ENCODE results near the gene NFYC. TPM values are rescaled to one million over a fixed set of nuclear protein-coding genes. Genes with fewer than 3 reads are reported as not detected.

Gene NFYC
- total and polyA plus RNA-seq, 11 donors = 45.2 to 82.8 (median 66.1) TPM

DNA sequence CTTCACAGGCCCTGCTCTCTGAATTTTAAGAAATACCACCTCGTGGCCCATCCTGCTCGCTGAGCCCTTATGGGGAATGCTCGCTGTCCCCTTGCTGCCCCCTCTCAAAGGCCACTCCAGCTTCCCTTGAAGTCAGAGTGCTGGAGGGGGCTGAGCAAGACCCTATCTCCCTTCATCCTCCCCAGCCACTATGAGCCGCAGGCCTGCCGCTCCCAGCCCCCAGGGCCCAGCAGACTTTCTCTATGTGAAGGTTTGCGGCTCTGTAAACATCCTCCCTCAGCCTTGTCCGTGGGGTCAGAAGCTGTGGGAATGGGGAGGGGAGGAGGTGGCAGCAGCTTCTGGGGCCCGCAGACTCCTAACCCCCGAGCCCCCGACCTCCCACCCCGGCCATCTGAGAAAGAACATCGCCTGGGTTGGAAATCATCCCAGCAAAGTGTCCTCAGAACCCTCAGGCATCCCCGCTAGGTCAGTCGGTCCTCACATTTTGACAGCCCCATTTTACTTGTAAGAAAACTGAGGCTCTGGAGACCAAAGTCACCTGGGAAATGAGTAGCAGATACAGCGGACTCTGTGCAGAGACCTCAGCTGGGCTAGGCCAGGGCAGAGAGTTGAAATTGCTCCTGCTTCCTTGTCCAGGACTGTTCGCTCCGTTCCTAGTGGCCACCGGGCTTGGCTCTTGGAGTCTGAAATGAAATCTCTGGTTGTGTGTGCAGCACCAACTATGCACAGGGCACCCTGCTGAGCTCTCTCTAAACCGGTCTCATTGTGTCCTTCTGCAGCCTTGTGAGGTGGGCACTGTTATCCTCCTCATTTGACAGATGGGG, 96.4 kb downstream of the NFYC start:
- Histone ChIP-seq H3K36me3 (no peaks in the 10 kb centered on the region), H3K4me3 (no peak overlapping the region), H3K27ac (peak overlapping the region in 1 of 12 donors; percentile 66), H3K4me1 (peaks cover 0 to 32% (median 6%) of the 10 kb centered on the region in 12 donors), H3K27me3 (peaks cover 0 to 15% (median 0%) of the 10 kb centered on the region in 9 donors), H3K9me3 (no peaks in the 10 kb centered on the region)
- intact Hi-C loops (cut with DNase I) = loop anchor here in 1 of 10 donors (5.0 kb wide), 1 partner anchor 59 kb away; no protein-coding TSS in a partner anchor
- 81 to 86% (median 84%) methylated on average over 19 of the region's 19 CpGs for WGBS, 4 donors
- no peak for DNase-seq
- ATAC-seq = no peak
- TF ChIP-seq, protein P1, sequence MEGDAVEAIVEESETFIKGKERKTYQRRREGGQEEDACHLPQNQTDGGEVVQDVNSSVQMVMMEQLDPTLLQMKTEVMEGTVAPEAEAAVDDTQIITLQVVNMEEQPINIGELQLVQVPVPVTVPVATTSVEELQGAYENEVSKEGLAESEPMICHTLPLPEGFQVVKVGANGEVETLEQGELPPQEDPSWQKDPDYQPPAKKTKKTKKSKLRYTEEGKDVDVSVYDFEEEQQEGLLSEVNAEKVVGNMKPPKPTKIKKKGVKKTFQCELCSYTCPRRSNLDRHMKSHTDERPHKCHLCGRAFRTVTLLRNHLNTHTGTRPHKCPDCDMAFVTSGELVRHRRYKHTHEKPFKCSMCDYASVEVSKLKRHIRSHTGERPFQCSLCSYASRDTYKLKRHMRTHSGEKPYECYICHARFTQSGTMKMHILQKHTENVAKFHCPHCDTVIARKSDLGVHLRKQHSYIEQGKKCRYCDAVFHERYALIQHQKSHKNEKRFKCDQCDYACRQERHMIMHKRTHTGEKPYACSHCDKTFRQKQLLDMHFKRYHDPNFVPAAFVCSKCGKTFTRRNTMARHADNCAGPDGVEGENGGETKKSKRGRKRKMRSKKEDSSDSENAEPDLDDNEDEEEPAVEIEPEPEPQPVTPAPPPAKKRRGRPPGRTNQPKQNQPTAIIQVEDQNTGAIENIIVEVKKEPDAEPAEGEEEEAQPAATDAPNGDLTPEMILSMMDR (IDR thresholded peaks at IDR 0.05) = no peak
- no peak for TF ChIP-seq POLR2A (IDR thresholded peaks at IDR 0.05)

DNA sequence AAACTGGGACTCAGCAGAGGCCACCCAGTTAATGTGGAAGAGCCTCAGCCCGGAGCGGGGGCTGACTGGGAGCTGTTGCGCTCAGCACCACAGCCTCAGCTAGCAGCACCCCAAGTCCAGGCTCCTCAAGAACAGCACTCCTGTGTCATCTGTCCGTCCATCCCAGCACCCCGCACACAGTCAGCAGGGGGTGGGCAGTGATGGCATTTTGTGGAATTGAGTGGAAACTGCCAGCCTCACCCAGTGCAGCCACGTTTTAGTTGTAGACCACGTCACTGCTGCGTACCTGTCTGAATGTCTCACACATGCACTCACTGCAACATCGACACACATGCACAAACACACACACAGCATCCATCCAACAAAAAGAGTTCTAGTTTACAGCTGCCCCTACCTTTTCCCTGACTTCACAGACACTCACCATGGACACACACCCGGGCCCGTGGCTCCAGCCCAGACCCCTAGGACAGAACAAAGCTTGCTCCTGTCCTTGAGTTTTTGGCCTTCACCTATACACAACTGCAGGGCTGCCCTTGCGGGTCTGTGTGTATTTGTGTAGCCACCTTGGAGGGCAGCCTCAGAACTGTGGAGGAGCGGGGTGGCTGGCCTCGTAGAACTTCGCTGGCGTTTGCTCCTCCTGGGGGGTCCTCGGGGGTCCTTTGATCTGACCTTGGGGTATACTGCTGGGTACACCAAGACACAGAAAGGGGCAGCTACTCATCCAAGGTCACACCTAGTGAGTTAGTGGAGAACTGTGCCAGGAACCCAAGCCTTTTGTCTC, 97.2 kb downstream of the NFYC start:
- H3K9me3 ChIP-seq = no peaks in the 10 kb centered on the region
- H3K27ac ChIP-seq = peak overlapping the region in 1 of 12 donors; percentile 66
- H3K4me3 ChIP-seq = no peak overlapping the region
- intact Hi-C loops (cut with DNase I) = loop anchor here in 1 of 10 donors (5.0 kb wide), 1 partner anchor 59 kb away; no protein-coding TSS in a partner anchor
- H3K36me3 ChIP-seq = no peaks in the 10 kb centered on the region
- no peak for TF ChIP-seq POLR2A (IDR thresholded peaks at IDR 0.05)
- TF ChIP-seq, protein P1 (IDR thresholded peaks at IDR 0.05) = no peak
- H3K4me1 ChIP-seq = peaks cover 0 to 26% (median 0%) of the 10 kb centered on the region in 12 donors
- WGBS, 4 donors = 90 to 97% (median 94%) methylated on average over 16 to 17 of the region's 17 CpGs
- DNase-seq (no peak), ATAC-seq (no peak)
- H3K27me3 ChIP-seq = peaks cover 0 to 9% (median 0%) of the 10 kb centered on the region in 9 donors

DNA sequence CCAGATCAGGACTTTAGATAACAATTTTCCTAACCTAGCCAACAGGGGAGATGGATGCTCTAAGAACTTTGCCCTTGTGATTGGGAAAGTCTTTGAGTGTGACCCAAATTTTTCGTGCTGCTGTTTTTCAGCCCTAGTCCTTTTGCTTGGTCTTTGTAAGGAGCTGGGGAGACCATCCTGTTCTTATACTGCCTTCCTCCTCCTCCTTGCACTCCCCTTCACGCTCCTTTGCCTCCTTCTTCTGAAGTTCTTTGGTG, 97.8 kb downstream of the NFYC start:
- intact Hi-C loops (cut with DNase I) = loop anchor here in 1 of 10 donors (5.0 kb wide), 1 partner anchor 58 kb away; no protein-coding TSS in a partner anchor
- Histone ChIP-seq H3K27me3 (peaks cover 0 to 7% (median 0%) of the 10 kb centered on the region in 9 donors), H3K4me1 (peaks cover 0 to 23% (median 0%) of the 10 kb centered on the region in 12 donors), H3K36me3 (no peaks in the 10 kb centered on the region), H3K9me3 (no peaks in the 10 kb centered on the region), H3K27ac (peak overlapping the region in 1 of 12 donors; percentile 62), H3K4me3 (no peak overlapping the region)
- ATAC-seq = no peak
- TF ChIP-seq, protein P1 (IDR thresholded peaks at IDR 0.05) = no peak
- no peak for TF ChIP-seq POLR2A (IDR thresholded peaks at IDR 0.05)
- 87 to 94% (median 93%) methylated on average over 2 of the region's 2 CpGs for WGBS, 4 donors
- no peak for DNase-seq

Data from heart left ventricle (tissue), 16 donors.